GM19397 (cell line): Measurements from ENCODE around the gene TSPAN9.

Source experiments
- ATAC-seq: cut with Tn5 transposase; IDR thresholded peaks from one replicate; pipeline ENCODE4 v1.9.1; 2021; ENCODE audit warnings: mild to moderate bottlenecking, moderate library complexity; ENCODE audit not compliant: unreplicated experiment

TSPAN9 gene

GRCh38 chr12:3097836-3098235, 20.7 kb downstream of the TSPAN9 start:
- no peak for ATAC-seq

- no peak for ATAC-seq
Observed at GRCh38 chr12:3098436-3098835, 21.3 kb downstream of the TSPAN9 start.

DNA sequence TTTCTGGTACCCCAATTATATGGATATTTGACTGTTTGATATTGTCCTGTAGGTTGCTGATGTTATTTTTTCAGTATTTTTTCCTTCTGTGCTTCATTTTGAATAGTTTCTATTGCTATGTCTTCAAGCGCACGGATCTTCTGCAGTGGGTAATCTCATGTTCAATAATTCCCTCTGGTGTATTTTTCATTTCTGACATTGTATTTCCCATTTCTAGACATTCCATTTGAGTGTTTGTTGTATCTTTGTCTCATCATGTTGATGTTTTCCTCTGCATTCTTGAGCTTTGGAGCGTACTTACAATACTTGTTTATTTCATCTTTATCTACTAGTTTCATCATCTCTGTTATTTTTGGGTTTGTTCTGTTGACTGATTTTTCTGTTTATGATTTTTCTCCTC, 22.0 kb downstream of the TSPAN9 start:
- ATAC-seq, result no peak

DNA sequence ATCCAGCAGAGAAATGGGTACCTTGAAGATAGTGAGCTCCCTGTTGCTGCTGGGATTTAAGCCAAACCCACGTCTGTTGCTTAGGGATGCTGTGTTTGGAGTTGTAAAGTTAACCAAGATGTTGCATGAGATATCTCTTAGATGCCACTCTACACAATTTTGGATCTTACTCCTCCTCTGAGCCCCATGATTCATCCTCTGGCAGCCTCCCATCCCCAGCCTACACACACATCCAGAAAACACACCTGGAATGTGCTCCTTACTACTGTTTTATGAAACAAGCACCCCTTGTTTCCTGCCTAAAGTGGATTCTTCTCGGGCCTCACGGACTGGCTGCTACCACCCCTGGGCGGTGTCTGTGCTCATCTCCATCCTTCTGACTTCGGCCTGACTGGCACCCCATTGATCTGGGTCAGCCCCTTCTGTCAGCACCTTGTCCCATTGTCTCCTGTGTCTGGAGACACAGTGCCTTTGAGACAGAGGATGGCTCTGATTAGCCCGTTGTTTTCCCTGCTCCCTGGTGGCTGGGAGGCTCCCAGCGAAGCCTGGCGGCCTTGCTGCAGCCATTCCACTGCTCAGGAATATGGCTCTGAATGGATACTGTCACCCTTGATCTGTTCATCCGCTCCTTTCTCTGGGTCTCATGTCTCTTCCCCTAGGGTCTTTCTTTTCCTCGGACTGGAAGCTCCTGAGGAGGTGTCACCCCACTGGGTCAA, 24.3 kb downstream of the TSPAN9 start:
- ATAC-seq, result no peak

- no peak for ATAC-seq
Observed at GRCh38 chr12:3102771-3103410, 25.7 kb downstream of the TSPAN9 start.

DNA sequence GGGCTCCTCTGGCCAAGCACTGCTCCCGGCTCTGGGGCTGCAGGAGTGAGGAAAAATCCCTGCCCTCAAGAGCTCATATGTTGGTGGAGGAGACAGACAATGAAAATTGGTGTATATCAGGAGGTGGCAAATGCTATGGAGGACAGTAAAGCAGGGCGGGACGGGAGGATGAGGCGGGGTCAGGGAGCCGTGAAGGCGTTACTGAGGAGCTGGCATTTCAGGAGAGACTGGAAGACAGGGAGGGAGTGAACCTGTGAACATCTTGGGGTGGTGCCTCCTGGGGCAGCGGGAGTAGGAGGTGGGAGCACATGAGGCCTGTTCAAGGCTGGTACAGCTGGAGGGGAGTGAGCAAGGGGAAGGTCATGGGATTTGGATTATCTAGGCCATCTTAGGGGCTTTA, 26.6 kb downstream of the TSPAN9 start:
- no peak for ATAC-seq

DNA sequence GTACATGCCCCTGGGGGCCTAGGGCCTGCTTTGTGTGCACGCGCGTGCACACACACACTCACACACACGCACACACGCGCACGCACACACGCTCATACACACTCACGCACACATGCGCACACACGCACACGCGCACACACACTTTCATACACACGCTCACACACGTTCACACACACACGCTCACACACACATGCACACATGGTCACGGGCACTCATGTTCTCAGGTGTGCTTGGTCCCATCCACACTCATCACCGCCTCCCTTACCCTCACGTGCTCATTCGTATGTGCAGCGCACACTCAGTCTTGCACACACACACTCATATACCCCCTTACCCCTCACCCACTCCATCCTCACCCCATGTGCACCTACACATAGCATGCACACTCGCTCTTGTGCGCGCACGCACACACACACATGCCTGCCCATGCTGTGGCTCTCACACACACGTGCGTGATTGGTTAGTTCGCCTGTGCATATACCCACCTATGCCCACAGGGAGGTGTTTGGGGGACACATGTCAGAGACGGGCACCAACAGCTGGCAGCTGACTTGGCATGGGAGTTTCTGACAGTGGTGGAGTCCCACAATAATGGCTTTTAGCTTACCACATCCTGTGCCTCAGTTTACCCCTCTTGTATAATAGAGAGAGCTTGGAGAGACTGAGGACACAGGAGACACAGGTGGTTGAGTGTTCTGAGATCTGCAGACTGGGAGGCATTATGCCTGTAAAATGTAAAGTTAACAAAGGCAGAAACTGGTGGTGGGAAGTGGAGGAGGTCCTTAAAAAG, 28.7 kb downstream of the TSPAN9 start:
- ATAC-seq, result no peak

GRCh38 chr12:3106579-3106978, 29.4 kb downstream of the TSPAN9 start:
- ATAC-seq, result no peak

- no peak for ATAC-seq
Observed at GRCh38 chr12:3107071-3107583, 29.9 kb downstream of the TSPAN9 start.

- no peak for ATAC-seq
Observed at GRCh38 chr12:3107954-3108353, 30.8 kb downstream of the TSPAN9 start.

DNA sequence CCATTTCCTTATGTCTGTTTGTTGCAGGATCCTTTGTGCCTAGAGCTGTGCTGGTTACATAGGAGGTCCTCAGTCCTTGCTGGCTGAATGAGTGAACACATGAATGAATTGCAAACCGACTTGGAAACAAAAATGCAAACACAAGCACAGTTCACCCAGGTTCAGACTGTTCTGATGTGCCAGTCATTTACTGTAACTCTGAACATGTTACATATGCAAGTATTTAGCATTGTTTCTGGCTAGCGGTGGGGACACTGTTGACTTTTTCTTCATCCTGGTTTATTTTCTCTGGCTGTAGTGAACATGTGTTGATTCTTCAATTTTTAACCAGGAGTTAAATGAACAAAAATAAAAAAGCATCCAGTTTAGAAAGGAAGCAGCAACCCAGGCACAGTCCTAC, 33.4 kb downstream of the TSPAN9 start:
- no peak for ATAC-seq

- no peak for ATAC-seq
Observed at GRCh38 chr12:3113671-3114325, 36.6 kb downstream of the TSPAN9 start.

- no peak for ATAC-seq
Observed at GRCh38 chr12:3114671-3115070, 37.5 kb downstream of the TSPAN9 start.

DNA sequence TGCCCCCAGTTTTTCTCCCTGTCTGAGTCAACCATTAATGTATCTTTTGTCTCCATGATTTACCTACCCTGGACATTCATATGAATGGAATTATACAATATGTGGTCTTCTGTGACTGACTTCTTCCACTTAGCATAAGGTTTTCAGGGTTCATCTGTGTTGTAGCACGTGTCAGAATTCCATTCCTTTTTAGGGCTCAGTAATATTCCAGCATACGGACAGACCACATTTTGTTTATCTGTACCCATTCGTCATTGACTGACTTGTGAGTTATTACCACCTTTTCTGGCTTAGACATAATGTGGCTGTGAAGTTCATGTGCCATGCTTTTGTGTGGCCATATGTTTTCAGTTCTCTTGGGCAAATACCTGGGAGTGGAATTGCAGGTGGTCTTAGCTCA, 37.9 kb downstream of the TSPAN9 start:
- no peak for ATAC-seq

DNA sequence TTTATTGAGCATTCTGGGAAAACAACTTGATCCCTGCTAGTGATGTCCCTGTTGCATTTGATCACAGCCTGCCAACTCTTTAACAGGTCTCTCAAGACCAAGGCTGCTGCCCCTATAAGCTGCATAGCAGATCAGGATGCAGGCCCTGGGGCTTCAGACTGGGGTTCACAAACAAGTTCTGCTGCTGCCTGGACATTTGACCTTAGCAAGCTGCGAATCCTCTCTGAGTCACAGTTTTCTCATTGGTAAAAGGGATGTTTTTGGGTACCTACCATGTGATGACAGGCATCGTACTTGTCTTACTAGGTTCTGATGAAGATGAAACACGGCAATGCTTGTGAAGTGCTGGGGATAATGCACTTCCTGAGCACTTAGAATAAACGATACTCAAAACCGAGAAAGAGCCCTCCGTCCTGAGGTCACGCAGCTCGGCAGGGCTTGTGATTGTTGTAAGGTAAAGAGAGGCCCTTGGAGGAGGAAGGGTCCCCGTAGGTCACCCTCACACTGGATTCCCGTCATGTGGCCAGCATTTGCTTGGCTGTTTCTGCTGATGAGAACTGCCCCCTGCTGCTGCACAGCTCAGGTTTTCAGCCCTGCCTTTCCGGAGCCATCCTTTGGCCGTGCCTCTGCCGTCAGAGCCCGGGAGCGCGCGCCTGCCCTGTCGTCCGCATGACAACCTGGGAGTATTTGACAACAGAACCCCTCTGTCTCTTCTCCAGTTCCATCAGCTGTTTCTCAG, 39.1 kb downstream of the TSPAN9 start:
- no peak for ATAC-seq

- ATAC-seq, result no peak
Observed at GRCh38 chr12:3117144-3117581, 40.0 kb downstream of the TSPAN9 start.

GRCh38 chr12:3117591-3118015, 40.4 kb downstream of the TSPAN9 start:
- no peak for ATAC-seq

- ATAC-seq, result no peak
Observed at GRCh38 chr12:3119192-3119755, 42.1 kb downstream of the TSPAN9 start.

- ATAC-seq, result no peak
Observed at GRCh38 chr12:3119756-3120601, 42.8 kb downstream of the TSPAN9 start.
